Measurements from ENCODE around the gene GARS1.

Gene GARS1

GRCh38 chr7:30563326-30563942 is 31.2 kb upstream of the GARS1 start:
- TF ChIP-seq AEBP2 (tag by site-specific recombination; IDR thresholded peaks at IDR 0.05; ENCODE audit: borderline replicate concordance) (no peak), BCL11A (tag by site-specific recombination; IDR thresholded peaks at IDR 0.05; ENCODE audit: low read depth) (no peak), MEIS1 (CRISPR knock-in tag; IDR thresholded peaks at IDR 0.05; ENCODE audit: borderline replicate concordance) (no peak), ZNF169 (tag by site-specific recombination; IDR thresholded peaks at IDR 0.05) (no peak), KLF10 (tag by site-specific recombination; IDR thresholded peaks at IDR 0.05) (no peak)
- CTCF ChIA-PET: interaction anchor here (0.5 to 8.0 kb wide), 31 partner anchors 8 to 816 kb away, joined by 3 to 167 read pairs (median 4); no protein-coding TSS in a partner anchor

GRCh38 chr7:30564243-30564892 is 30.3 kb upstream of the GARS1 start:
- Histone ChIP-seq H3K27ac (ENCODE audit: extremely low read depth, low read depth, low read length) (no peak overlapping the region), H3K9me3 (ENCODE audit: control insufficient read depth, insufficient read depth, low read depth, low read length) (no peaks in the 10 kb centered on the region), H3K4me3 (ENCODE audit: low read depth, low read length) (no peak overlapping the region), H3K4me1 (ENCODE audit: control insufficient read depth, insufficient read depth, low read length) (peaks cover 4% of the 10 kb centered on the region), H3K36me3 (ENCODE audit: control insufficient read depth in 2 of 2, insufficient read depth in 1 of 2, low read length in 2 of 2) (peaks cover 0 to 3% of the 10 kb centered on the region in 2 experiments; a peak in 1 of 3 replicates)
- TF ChIP-seq ZNF335 (tag by site-specific recombination; conservative IDR thresholded peaks at IDR 0.05) (peak; percentile 31; the same call in 1 of the 2 replicates), ZFHX2 (tag by site-specific recombination; conservative IDR thresholded peaks at IDR 0.05) (0 out of 2 replicates have a peak, but pooled peaks have one; percentile 30), ZNF513 (tag by site-specific recombination; IDR thresholded peaks at IDR 0.05) (no peak), CTCF (tag by site-specific recombination; IDR thresholded peaks at IDR 0.05) (peak; percentile 76), ZNF600 (tag by site-specific recombination; IDR thresholded peaks at IDR 0.05) (peak; percentile 84), ZNF654 (tag by site-specific recombination; IDR thresholded peaks at IDR 0.05; ENCODE audit: low read depth) (peak; percentile 93), ZNF830 (tag by site-specific recombination; IDR thresholded peaks at IDR 0.05; ENCODE audit: low read depth) (no peak), ZNF670 (tag by site-specific recombination; IDR thresholded peaks at IDR 0.05; ENCODE audit: low read depth) (no peak), EGR2 (tag by site-specific recombination; IDR thresholded peaks at IDR 0.05; ENCODE audit: low read depth) (peak; percentile 33; the same call in 1 of the 2 replicates), ZNF311 (tag by site-specific recombination; IDR thresholded peaks at IDR 0.05; ENCODE audit: borderline replicate concordance) (no peak)
- CTCF ChIA-PET: interaction anchor here (0.5 to 8.0 kb wide), 45 partner anchors 8 to 816 kb away, joined by 3 to 167 read pairs (median 4); no protein-coding TSS in a partner anchor
- POLR2A ChIA-PET: interaction anchor here (0.5 kb wide), 1 partner anchor 61 kb away, joined by 3 read pairs; no protein-coding TSS in a partner anchor

More at GRCh38 chr7:30563326-30563942, 31.2 kb upstream of the GARS1 start:
- no peak overlapping the region for H3K4me3 ChIP-seq (ENCODE audit: low read depth, low read length)
- peaks cover 4% of the 10 kb centered on the region for H3K4me1 ChIP-seq (ENCODE audit: control insufficient read depth, insufficient read depth, low read length)
- no peaks in the 10 kb centered on the region for H3K9me3 ChIP-seq (ENCODE audit: control insufficient read depth, insufficient read depth, low read depth, low read length)
- no peak overlapping the region for H3K27ac ChIP-seq (ENCODE audit: extremely low read depth, low read depth, low read length)
- H3K36me3 ChIP-seq (ENCODE audit: control insufficient read depth in 2 of 2, insufficient read depth in 1 of 2, low read length in 2 of 2): peaks cover 0 to 3% of the 10 kb centered on the region in 2 experiments; a peak in 1 of 3 replicates
- POLR2A ChIA-PET: interaction anchor here (0.5 kb wide), 1 partner anchor 60 kb away, joined by 3 read pairs; no protein-coding TSS in a partner anchor
